Esophagus squamous epithelium (tissue), 4 donors: ENCODE measurements around the gene RPEL1.

Experiments used
- CTCF ChIP-seq, 6 experiments: fragments of 450-650 bp in 4 of 6; fragments of 200-600 bp in 2 of 6; sonication (generic) in 2 of 6; IDR thresholded peaks; one replicate each; pipeline ENCODE4 v1.5.1; 2016 to 2019; ENCODE audit warnings: antibody characterized with exemption in 6 of 6, mild to moderate bottlenecking in 4 of 6, moderate library complexity in 4 of 6
- POLR2A ChIP-seq, 4 donors: fragments of 450-650 bp; IDR thresholded peaks; one replicate each; pipeline ENCODE4 v1.6.1; 2017; ENCODE audit warnings: antibody characterized with exemption in 4 of 4, mild to moderate bottlenecking in 4 of 4, moderate library complexity in 3 of 4

- TF ChIP-seq CTCF (IDR thresholded peaks at IDR 0.05) (no peak), POLR2A (IDR thresholded peaks at IDR 0.05) (no peak)
Measured at GRCh38 chr10:103281753-103282152, 36.1 kb downstream of the RPEL1 start.
